K562 (cell line): ENCODE data around the gene ADAM10. TPM values are rescaled to one million over a fixed set of nuclear protein-coding genes. Genes with fewer than 3 reads are reported as not detected.

Experiments used
- ATAC-seq: fragments of 200-7000 bp; cut with Tn5 transposase; 3 replicates; pipeline ENCODE4 v1.9.1; 2020; ENCODE audit warnings: moderate library complexity
- BruUV-seq: library from RNA; stranded (reverse); fragments of 400-500 nt; replicated peaks from 2 replicates; lab custom pipeline; 2021; lab: Mats Ljungman, UMichigan
- CTCF ChIA-PET: fragments of 300-600 bp; formaldehyde crosslinking; extraction: SDS; loops from one replicate; lab custom pipeline; 2021; ENCODE audit warnings: low intra/inter-chr PET ratio; lab: Yijun Ruan, JAX
- POLR2A ChIA-PET: fragments of 300-600, 350-650 bp; sonication (Branson Sonifier 250); formaldehyde crosslinking; extraction: SDS; loops from one replicate; lab custom pipeline; 2021; ENCODE audit warnings: antibody characterized with exemption, inconsistent platforms; lab: Yijun Ruan, JAX
- DNase-seq, 4 experiments: peaks; one replicate each; pipeline versions ENCODE4 v3.0.0 to v3.0.0-alpha.2; 2011 to 2018; ENCODE audit warnings: low spot score in 3 of 4, mixed read lengths in 3 of 4; ENCODE audit errors: extremely low read depth in 1 of 4
- FAIRE-seq: peaks from 2 replicates; lab custom pipeline; 2011; peaks lifted over from hg19 to GRCh38; lab: Jason Lieb, UNC
- H2AFZ ChIP-seq: 2 replicates; pipeline ENCODE4 v1.6.0; 2011; ENCODE audit warnings: low read depth, low read length, control low read depth, inconsistent platforms
- H3K27ac ChIP-seq: fragments of 200-600 bp; 3 replicates; pipeline ENCODE4 v1.8.0; 2011; ENCODE audit warnings: low read depth, mild to moderate bottlenecking, control low read depth, inconsistent platforms, low read length, moderate library complexity, mixed read lengths; ENCODE audit errors: extremely low read depth
- H3K27me3 ChIP-seq, 2 experiments: fragments of 300-600 bp in 1 of 2; 2 replicates in 1 of 2; 3 replicates in 1 of 2; pipeline versions ENCODE4 v1.6.0 to v1.8.0; 2011; ENCODE audit warnings: inconsistent platforms in 2 of 2, low read length in 2 of 2, mild to moderate bottlenecking in 1 of 2, mixed read lengths in 1 of 2, moderate library complexity in 1 of 2; ENCODE audit not compliant: control insufficient read depth in 2 of 2, insufficient read depth in 2 of 2
- H3K36me3 ChIP-seq: fragments of 300-600 bp; 3 replicates; pipeline ENCODE4 v1.8.0; 2011; ENCODE audit warnings: mild to moderate bottlenecking, low read length, inconsistent platforms; ENCODE audit not compliant: control insufficient read depth, insufficient read depth
- H3K4me1 ChIP-seq, 2 experiments: fragments of 200-600 bp in 1 of 2; replicated peaks in 1 of 2; 2 replicates in 1 of 2; 3 replicates in 1 of 2; pipeline versions ENCODE4 v1.5.1 to v1.8.0; 2011; ENCODE audit warnings: inconsistent platforms in 2 of 2, low read length in 2 of 2, mild to moderate bottlenecking in 1 of 2, mixed read lengths in 1 of 2, moderate library complexity in 1 of 2; ENCODE audit not compliant: control insufficient read depth in 2 of 2, insufficient read depth in 2 of 2
- H3K4me2 ChIP-seq: 2 replicates; pipeline ENCODE4 v1.6.1; 2011; ENCODE audit warnings: low read length, control low read depth, inconsistent platforms, mixed read lengths; ENCODE audit not compliant: insufficient read depth
- H3K4me3 ChIP-seq: fragments of 200-600 bp; sonication (generic), shearing (Covaris generic); 2 replicates; pipeline ENCODE4 v1.5.1; 2016; ENCODE audit warnings: control low read depth, inconsistent platforms
- H3K79me2 ChIP-seq: fragments of 200-600 bp; 3 replicates; pipeline ENCODE4 v1.8.0; 2011; ENCODE audit warnings: low read length, inconsistent platforms; ENCODE audit not compliant: control insufficient read depth, insufficient read depth
- H3K9ac ChIP-seq, 2 experiments: 2 replicates each; pipeline versions ENCODE4 v1.6.0 to v1.6.1; 2011; ENCODE audit warnings: low read depth in 2 of 2, low read length in 2 of 2, control low read depth in 1 of 2, inconsistent platforms in 1 of 2, mild to moderate bottlenecking in 1 of 2, mixed read lengths in 1 of 2; ENCODE audit not compliant: insufficient read depth in 1 of 2
- H3K9me1 ChIP-seq: one replicate; pipeline ENCODE4 v1.6.0; 2011; ENCODE audit warnings: inconsistent platforms, mild to moderate bottlenecking, low read length, moderate library complexity; ENCODE audit not compliant: control insufficient read depth, insufficient read depth
- H3K9me3 ChIP-seq: replicated peaks from 2 replicates; pipeline ENCODE4 v1.5.1; 2011; ENCODE audit warnings: low read depth, low read length, inconsistent platforms; ENCODE audit not compliant: control insufficient read depth, insufficient read depth
- H4K20me1 ChIP-seq: replicated peaks from 2 replicates; pipeline ENCODE4 v1.6.1; 2011; ENCODE audit warnings: low read length, inconsistent platforms, mixed read lengths; ENCODE audit not compliant: control insufficient read depth, insufficient read depth
- ATF2 ChIP-seq: sonication (generic); formaldehyde crosslinking; IDR thresholded peaks from 2 replicates; pipeline ENCODE4 v1.8.1; 2022; ENCODE audit warnings: missing genetic modification reagents
- C11orf30 ChIP-seq: fragments of 450-650 bp; IDR thresholded peaks from 2 replicates; pipeline ENCODE4 v1.6.1; 2016; ENCODE audit warnings: low read depth, mild to moderate bottlenecking
- HDAC8 ChIP-seq: fragments of 450-650 bp; IDR thresholded peaks from 2 replicates; pipeline ENCODE4 v1.6.1; 2016; ENCODE audit warnings: mild to moderate bottlenecking, missing genetic modification characterization, moderate library complexity, missing compliant biosample characterization
- KAT7 ChIP-seq: sonication (generic); formaldehyde crosslinking; IDR thresholded peaks from 2 replicates; pipeline ENCODE4 v1.8.0; 2022; ENCODE audit warnings: missing genetic modification reagents, mild to moderate bottlenecking, borderline replicate concordance
- MAFF ChIP-seq: IDR thresholded peaks from 2 replicates; pipeline ENCODE4 v1.6.1; 2012; ENCODE audit warnings: low read length, improper control_type of control experiment
- MAFK ChIP-seq: IDR thresholded peaks from 2 replicates; pipeline ENCODE4 v1.6.1; 2011; ENCODE audit warnings: low read length, improper control_type of control experiment
- POLR2AphosphoS5 ChIP-seq: IDR thresholded peaks from 2 replicates; pipeline ENCODE4 v1.6.1; 2011; ENCODE audit warnings: mild to moderate bottlenecking, low read depth, low read length, moderate library complexity; ENCODE audit not compliant: control insufficient read depth, insufficient read depth
- SRF ChIP-seq, 2 experiments: fragments of 250-450, 450-650 bp in 1 of 2; sonication (Bioruptor Pico) in 1 of 2; sonication (generic) in 1 of 2; formaldehyde crosslinking; IDR thresholded peaks; 2 replicates each; pipeline versions ENCODE4 v1.5.0 to v1.5.1; 2020 to 2022; ENCODE audit warnings: mild to moderate bottlenecking in 1 of 2, missing genetic modification reagents in 1 of 2
- ZNF316 ChIP-seq: fragments of 450-650 bp; IDR thresholded peaks from 2 replicates; pipeline ENCODE4 v1.6.1; 2016
- ZSCAN29 ChIP-seq: fragments of 450-650 bp; IDR thresholded peaks from 2 replicates; pipeline ENCODE4 v1.6.1; 2017
- WGBS: fragments of 100-300 bp; shearing (Covaris generic); methylation state at CpG from one replicate; pipeline ENCODE4 v1.1.6; 2016; ENCODE audit warnings: low coverage, mixed read lengths; ENCODE audit not compliant: insufficient coverage; ENCODE audit errors: missing lambda C conversion rate; 5-methylcytosine and 5-hydroxymethylcytosine counted together
- in situ Hi-C: fragments of 300-500 bp; cut with MboI; formaldehyde crosslinking; loops from 4 replicates; pipeline ENCODE4 v1.15.0; 2018; ENCODE audit warnings: inconsistent platforms, mixed read lengths
- intact Hi-C: fragments of 100-400 bp; cut with micrococcal nuclease; formaldehyde crosslinking; loops from 2 replicates; pipeline ENCODE4 v1.14.2; 2022
- polyA plus RNA-seq, 8 experiments: library from polyadenylated mRNA; depleted of rRNA in 4 of 8; stranded (reverse) in 5 of 8; unstranded in 3 of 8; fragments of >200 nt; fragmentation: Nextera tagmentation in 2 of 8; fragmentation: Illumina TruSeq in 1 of 8; extraction: Ambion mirVana in 2 of 8; extraction: Trizol in 1 of 8; gene quantifications; 2 replicates each; pipeline versions ENCODE4 v1.2.1 to v1.2.3, GENCODE V29; 2011 to 2014; ENCODE audit warnings: inconsistent platforms in 1 of 8, missing spikeins in 1 of 8
- total RNA-seq, 7 experiments: library from RNA; depleted of rRNA in 6 of 7; stranded (reverse); fragments of >200 nt in 6 of 7; fragmentation: Illumina TruSeq in 2 of 7; extraction: Trizol in 2 of 7; gene quantifications; 2 replicates each; pipeline versions ENCODE4 v1.2.1 to v1.2.3, GENCODE V29; 2011 to 2021; ENCODE audit warnings: low replicate concordance in 1 of 7

The ADAM10 gene
- total and polyA plus RNA-seq, 9 of the 15 experiments (the other 6 are each of a cell fraction or from before 2014, with no cell fraction given) = 11.9 to 152 (median 57.3) TPM

GRCh38 chr15:58788056-58788710 is 38.7 kb upstream of the ADAM10 start:
- no peak for FAIRE-seq
- TF ChIP-seq POLR2AphosphoS5 (no peak), SRF (CRISPR knock-in tag; IDR thresholded peaks at IDR 0.05) (no peak), HDAC8 (no peak), ZSCAN29 (no peak), MAFK (peak; percentile 61), ATF2 (no peak), C11orf30 (peak; percentile 55; the same call in 1 of the 2 replicates), MAFF (peak; percentile 59), KAT7 (CRISPR knock-in tag) (no peak), ZNF316 (peak; percentile 81)
- TF ChIP-seq, all 486 proteins: peak for 4
- H3K36me3 ChIP-seq = peaks cover 21% of the 10 kb centered on the region; the same call in 1 of the 3 replicates
- H2AFZ ChIP-seq = no peak overlapping the region
- BruUV-seq = no TSS peak
- peaks cover 22% of the 10 kb centered on the region for H3K79me2 ChIP-seq
- ChIA-PET POLR2A (no interaction called here), CTCF (no interaction called here)
- 68% methylated on average over 3 of the region's 3 CpGs for WGBS
- H3K9me3 ChIP-seq = no peaks in the 10 kb centered on the region
- no peak overlapping the region for H3K27ac ChIP-seq
- H3K4me3 ChIP-seq = no peak overlapping the region
- H3K4me1 ChIP-seq = no peaks in the 10 kb centered on the region
- ATAC-seq (no peak), DNase-seq (no peak)
- in situ Hi-C loops = no loop called here
- H3K9ac ChIP-seq = no peak overlapping the region
- H3K4me2 ChIP-seq = no peak overlapping the region
- intact Hi-C loops = no loop called here
- no peaks in the 10 kb centered on the region for H4K20me1 ChIP-seq
- H3K27me3 ChIP-seq = no peaks in the 10 kb centered on the region
- no peaks in the 10 kb centered on the region for H3K9me1 ChIP-seq
